Sciatic nerve (tissue), 2 donors: ENCODE results near the gene ZNF608. TPM values are rescaled to one million over a fixed set of nuclear protein-coding genes. Genes with fewer than 3 reads are reported as not detected.
A peak's percentile ranks its signal among the peaks of the same experiment; 100 is the strongest.

Experiments
- ATAC-seq: fragments of 200-7000 bp; cut with Tn5 transposase; one replicate; pipeline ENCODE4 v1.9.1; 2020; ENCODE audit warnings: mild to moderate bottlenecking, moderate library complexity
- DNase-seq: peaks from one replicate; pipeline ENCODE4 v3.0.0-alpha.2; 2020; ENCODE audit warnings: low spot score
- intact Hi-C: fragments of 100-400 bp; cut with DNase I; formaldehyde crosslinking; loops from one replicate; pipeline ENCODE4 v1.14.2; 2022
- total RNA-seq: library from RNA; stranded (reverse); fragmentation: NEBNext Ultra II Directional; extraction: Animal tissue kit (Norgen Biotek cat#: 25700); gene quantifications from one replicate; pipeline ENCODE4 v1.2.1, GENCODE V29; 2021
- donor health status: DM: no; HTN: no; CAD: no.
- donor health status: DM: no; HTN: no; CAD: no.

The ZNF608 gene
- 32.9 TPM for total RNA-seq

- peak; percentile 21 for ATAC-seq
- no peak for DNase-seq
- intact Hi-C loops, result loop anchor here (10.0 kb wide), 1 partner anchor 91 kb away; no protein-coding TSS in a partner anchor
Measured at GRCh38 chr5:124745928-124746915, at the start of gene ZNF608. Gene ZNF608, minus strand, starts transcription at chr5:124746639. Its CDS starts 1,650 bp downstream, at chr5:124744989.

- ATAC-seq (no peak), DNase-seq (no peak)
- intact Hi-C loops, result no loop called here
Measured at GRCh38 chr5:124795829-124796228, 49.4 kb upstream of the ZNF608 start.

GRCh38 chr5:124790895-124791732 is 44.7 kb upstream of the ZNF608 start:
- DNase-seq (no peak), ATAC-seq (no peak)
- intact Hi-C loops, result no loop called here

GRCh38 chr5:124790301-124790894 is 44.0 kb upstream of the ZNF608 start:
- ATAC-seq (no peak), DNase-seq (no peak)
- intact Hi-C loops, result no loop called here

GRCh38 chr5:124789104-124789605 is 42.7 kb upstream of the ZNF608 start:
- DNase-seq, result no peak
- intact Hi-C loops, result loop anchor here (5.0 kb wide), 1 partner anchor 848 kb away; no protein-coding TSS in a partner anchor
- no peak for ATAC-seq

GRCh38 chr5:124783794-124784193 is 37.4 kb upstream of the ZNF608 start:
- ATAC-seq (peak; percentile 68), DNase-seq (no peak)
- intact Hi-C loops, result no loop called here

GRCh38 chr5:124783285-124783684 is 36.8 kb upstream of the ZNF608 start:
- intact Hi-C loops, result no loop called here
- no peak for ATAC-seq
- no peak for DNase-seq

- no peak for ATAC-seq
- no peak for DNase-seq
- intact Hi-C loops, result no loop called here
Measured at GRCh38 chr5:124782262-124782661, 35.8 kb upstream of the ZNF608 start.

GRCh38 chr5:124780011-124780410 is 33.6 kb upstream of the ZNF608 start:
- ATAC-seq, result no peak
- intact Hi-C loops, result no loop called here
- no peak for DNase-seq

- ATAC-seq (no peak), DNase-seq (no peak)
- intact Hi-C loops, result no loop called here
Measured at GRCh38 chr5:124773315-124774311, 27.2 kb upstream of the ZNF608 start.

GRCh38 chr5:124772457-124773200 is 26.2 kb upstream of the ZNF608 start:
- no peak for ATAC-seq
- no peak for DNase-seq
- intact Hi-C loops, result no loop called here

- no peak for DNase-seq
- intact Hi-C loops, result no loop called here
- no peak for ATAC-seq
Measured at GRCh38 chr5:124771761-124772160, 25.3 kb upstream of the ZNF608 start.

GRCh38 chr5:124764992-124765611 is 18.7 kb upstream of the ZNF608 start:
- intact Hi-C loops, result no loop called here
- no peak for DNase-seq
- ATAC-seq, result no peak

- intact Hi-C loops, result no loop called here
Measured at GRCh38 chr5:124764585-124764984, 18.1 kb upstream of the ZNF608 start.

GRCh38 chr5:124761010-124761409 is 14.6 kb upstream of the ZNF608 start:
- ATAC-seq, result no peak
- DNase-seq, result no peak
- intact Hi-C loops, result no loop called here

More at GRCh38 chr5:124764585-124764984, 18.1 kb upstream of the ZNF608 start:
- no peak for ATAC-seq
- no peak for DNase-seq

GRCh38 chr5:124760608-124761007 is 14.2 kb upstream of the ZNF608 start:
- intact Hi-C loops, result no loop called here
- ATAC-seq (no peak), DNase-seq (no peak)

- intact Hi-C loops, result no loop called here
- no peak for DNase-seq
- ATAC-seq, result peak; percentile 52
Measured at GRCh38 chr5:124755565-124755964, 9.1 kb upstream of the ZNF608 start.
